Choroid plexus epithelial cell (primary cell): ENCODE results near the gene POU2AF2.

Experiments used
- DNase-seq: peaks from one replicate; pipeline ENCODE4 v3.0.0-alpha.2; 2010; ENCODE audit warnings: low read depth
- H3K4me3 ChIP-seq: 2 replicates; pipeline ENCODE4 v1.5.1; 2011; ENCODE audit warnings: low read depth, mild to moderate bottlenecking, control low read depth, low read length, moderate library complexity
- CTCF ChIP-seq: conservative IDR thresholded peaks from 2 replicates; pipeline ENCODE4 v1.5.1; 2011; ENCODE audit warnings: low read depth, mild to moderate bottlenecking, control low read depth, inconsistent platforms, low read length, moderate library complexity

Gene POU2AF2

GRCh38 chr11:111245425-111245824 lies at the start of gene POU2AF2:
Gene POU2AF2 (plus strand): TSS chr11:111245725. CDS start chr11:111245854, 129 bp downstream.
- TF ChIP-seq CTCF, result no peak

GRCh38 chr11:111200010-111200534 lies 45.5 kb upstream of the POU2AF2 start:
- no peak for DNase-seq
- H3K4me3 ChIP-seq, result no peak overlapping the region
- no peak for TF ChIP-seq CTCF

More at GRCh38 chr11:111245425-111245824, at the start of gene POU2AF2:
- H3K4me3 ChIP-seq, result no peak within 1 kb of the TSS
- DNase-seq, result no peak

- no peak overlapping the region for H3K4me3 ChIP-seq
- DNase-seq, result no peak
- no peak for TF ChIP-seq CTCF
Observed at GRCh38 chr11:111204211-111204610, 41.3 kb upstream of the POU2AF2 start.

- no peak for DNase-seq
- no peak for TF ChIP-seq CTCF
- H3K4me3 ChIP-seq, result no peak overlapping the region
Observed at GRCh38 chr11:111205632-111206385, 39.7 kb upstream of the POU2AF2 start.

- peak; percentile 60 for DNase-seq
- no peak for TF ChIP-seq CTCF
- no peak overlapping the region for H3K4me3 ChIP-seq
Observed at GRCh38 chr11:111206472-111206871, 39.1 kb upstream of the POU2AF2 start.

GRCh38 chr11:111207213-111207612 lies 38.3 kb upstream of the POU2AF2 start:
- TF ChIP-seq CTCF, result no peak
- H3K4me3 ChIP-seq, result no peak overlapping the region
- DNase-seq, result no peak
